K562 (cell line): ENCODE results near the gene HEBP1. TPM values are rescaled to one million over a fixed set of nuclear protein-coding genes. Genes with fewer than 3 reads are reported as not detected.

Experiments
- BCL6 ChIP-seq: fragments of 250-450 bp; sonication (Bioruptor Pico); IDR thresholded peaks from 2 replicates; pipeline ENCODE4 v1.4.0; 2020
- DPF2 ChIP-seq: fragments of 450-650 bp; IDR thresholded peaks from 2 replicates; pipeline ENCODE4 v1.6.1; 2016
- GTF2A2 ChIP-seq: IDR thresholded peaks from 2 replicates; pipeline ENCODE4 v1.6.1; 2016; ENCODE audit warnings: mild to moderate bottlenecking, missing genetic modification characterization, missing compliant biosample characterization
- KDM1A ChIP-seq, 2 experiments: fragments of 450-650 bp; IDR thresholded peaks; 2 replicates each; pipeline ENCODE4 v1.6.1; 2016; ENCODE audit warnings: mild to moderate bottlenecking in 2 of 2
- KLF10 ChIP-seq: fragments of 250-450 bp; sonication (Bioruptor Pico); IDR thresholded peaks from 2 replicates; pipeline ENCODE4 v1.6.1; 2021; ENCODE audit warnings: matching md5 sums
- NCOR1 ChIP-seq: fragments of 450-650 bp; IDR thresholded peaks from 2 replicates; pipeline ENCODE4 v1.6.1; 2016; ENCODE audit warnings: mild to moderate bottlenecking, moderate library complexity
- NFIC ChIP-seq: fragments of 450-650 bp; IDR thresholded peaks from 2 replicates; pipeline ENCODE4 v1.6.1; 2017; ENCODE audit warnings: mild to moderate bottlenecking, inconsistent platforms
- PHB2 ChIP-seq: fragments of 450-650 bp; IDR thresholded peaks from 2 replicates; pipeline ENCODE4 v1.6.1; 2017; ENCODE audit warnings: low read depth
- POLR3G ChIP-seq: IDR thresholded peaks from 2 replicates; pipeline ENCODE4 v1.6.1; 2011; ENCODE audit not compliant: insufficient read length, insufficient replicate concordance; ENCODE audit errors: extremely low read depth
- RBM15 ChIP-seq: fragments of 200-400 bp; formaldehyde crosslinking; IDR thresholded peaks from 2 replicates; pipeline ENCODE4 v1.6.1; 2018; ENCODE audit warnings: mild to moderate bottlenecking, low read length, moderate library complexity; ENCODE audit not compliant: insufficient read depth
- SAP30 ChIP-seq: fragments of 200-600 bp; sonication (generic); IDR thresholded peaks from 2 replicates; pipeline ENCODE4 v1.6.1; 2012; ENCODE audit warnings: borderline replicate concordance, low read depth, mild to moderate bottlenecking, moderate library complexity, low read length, control low read depth, inconsistent platforms; ENCODE audit not compliant: insufficient read depth, poor library complexity, severe bottlenecking
- SMARCA4 ChIP-seq: fragments of 450-650 bp; IDR thresholded peaks from 2 replicates; pipeline ENCODE4 v1.6.1; 2016
- STAG1 ChIP-seq: sonication (generic); formaldehyde crosslinking; IDR thresholded peaks from 2 replicates; pipeline ENCODE4 v1.5.0; 2020; ENCODE audit warnings: missing genetic modification reagents, borderline replicate concordance
- TARDBP ChIP-seq: fragments of 450-650 bp; IDR thresholded peaks from 2 replicates; pipeline ENCODE4 v1.6.1; 2016
- XRCC5 ChIP-seq: fragments of 200-400 bp; formaldehyde crosslinking; IDR thresholded peaks from 2 replicates; pipeline ENCODE4 v1.6.1; 2017; ENCODE audit warnings: low read depth, mild to moderate bottlenecking, low read length
- ZNF146 ChIP-seq: IDR thresholded peaks from one replicate; pipeline ENCODE4 v1.6.1; 2018; ENCODE audit warnings: missing compliant biosample characterization; ENCODE audit not compliant: unreplicated experiment
- ZNF766 ChIP-seq: fragments of 200-800 bp; sonication (Bioruptor generic); conservative IDR thresholded peaks from 2 replicates; pipeline ENCODE4 v1.6.1; 2016; ENCODE audit warnings: missing genetic modification characterization, missing compliant biosample characterization
- polyA plus RNA-seq, 8 experiments: library from polyadenylated mRNA; depleted of rRNA in 4 of 8; stranded (reverse) in 5 of 8; unstranded in 3 of 8; fragments of >200 nt; fragmentation: Nextera tagmentation in 2 of 8; fragmentation: Illumina TruSeq in 1 of 8; extraction: Ambion mirVana in 2 of 8; extraction: Trizol in 1 of 8; gene quantifications; 2 replicates each; pipeline versions ENCODE4 v1.2.1 to v1.2.3, GENCODE V29; 2011 to 2014; ENCODE audit warnings: inconsistent platforms in 1 of 8, missing spikeins in 1 of 8
- total RNA-seq, 7 experiments: library from RNA; depleted of rRNA in 6 of 7; stranded (reverse); fragments of >200 nt in 6 of 7; fragmentation: Illumina TruSeq in 2 of 7; extraction: Trizol in 2 of 7; gene quantifications; 2 replicates each; pipeline versions ENCODE4 v1.2.1 to v1.2.3, GENCODE V29; 2011 to 2021; ENCODE audit warnings: low replicate concordance in 1 of 7
- TF ChIP-seq, protein P1 (sequence below): fragments of 450-650 bp; IDR thresholded peaks from 2 replicates; pipeline ENCODE4 v1.6.1; 2016; ENCODE audit warnings: antibody characterized with exemption
- TF ChIP-seq, protein P2 (sequence below): sonication (generic); formaldehyde crosslinking; IDR thresholded peaks from 2 replicates; pipeline ENCODE4 v1.8.1; 2023; ENCODE audit warnings: missing genetic modification reagents, mild to moderate bottlenecking, borderline replicate concordance
- TF ChIP-seq, protein P3 (sequence below): fragments of 450-650 bp; formaldehyde crosslinking; IDR thresholded peaks from 2 replicates; pipeline ENCODE4 v1.4.0; 2022; ENCODE audit warnings: missing genetic modification characterization

The HEBP1 gene
- total and polyA plus RNA-seq, 9 of the 15 experiments (the other 6 are each of a cell fraction or from before 2014, with no cell fraction given), result 1.1 to 10.1 (median 2.4) TPM

DNA sequence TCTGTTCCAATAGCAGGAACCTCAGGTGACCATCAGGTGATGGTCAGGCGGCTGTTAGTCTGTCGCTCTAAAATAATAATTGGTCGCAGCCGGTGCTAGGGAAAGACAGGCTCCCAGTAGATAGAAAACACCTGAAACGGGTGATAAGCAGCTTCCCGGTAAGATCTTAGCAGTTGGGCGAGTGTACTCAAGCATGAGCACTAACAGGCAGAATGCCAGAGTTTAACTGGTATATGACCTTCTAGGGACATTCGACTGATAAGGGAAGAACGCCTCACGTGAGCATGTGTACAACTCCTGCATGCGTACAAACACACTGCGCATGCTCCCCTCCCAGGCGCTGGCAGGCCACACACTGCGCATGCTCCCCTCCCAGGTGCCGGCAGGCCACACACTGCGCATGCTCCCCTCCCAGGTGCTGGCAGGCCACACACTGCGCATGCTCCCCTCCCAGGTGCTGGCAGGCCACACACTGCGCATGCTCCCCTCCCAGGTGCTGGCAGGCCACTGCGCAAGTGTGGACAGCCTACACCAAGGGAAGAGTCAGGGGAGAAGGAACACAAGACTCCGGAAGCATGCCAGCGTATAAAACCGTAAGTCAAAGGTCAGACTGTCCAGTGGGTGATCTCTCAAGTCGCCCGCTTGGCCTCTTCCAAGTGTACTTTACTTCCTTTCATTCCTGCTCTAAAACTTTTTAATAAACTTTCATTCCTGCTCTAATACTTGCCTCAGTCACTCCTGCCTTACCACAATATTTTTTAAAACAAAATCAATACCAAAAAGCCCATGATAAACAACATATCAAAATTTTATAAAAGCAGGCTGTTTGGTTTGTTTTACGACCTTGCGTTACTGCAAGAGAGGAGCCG, 72.6 kb downstream of the HEBP1 start (continued):
- TF ChIP-seq, protein P1, sequence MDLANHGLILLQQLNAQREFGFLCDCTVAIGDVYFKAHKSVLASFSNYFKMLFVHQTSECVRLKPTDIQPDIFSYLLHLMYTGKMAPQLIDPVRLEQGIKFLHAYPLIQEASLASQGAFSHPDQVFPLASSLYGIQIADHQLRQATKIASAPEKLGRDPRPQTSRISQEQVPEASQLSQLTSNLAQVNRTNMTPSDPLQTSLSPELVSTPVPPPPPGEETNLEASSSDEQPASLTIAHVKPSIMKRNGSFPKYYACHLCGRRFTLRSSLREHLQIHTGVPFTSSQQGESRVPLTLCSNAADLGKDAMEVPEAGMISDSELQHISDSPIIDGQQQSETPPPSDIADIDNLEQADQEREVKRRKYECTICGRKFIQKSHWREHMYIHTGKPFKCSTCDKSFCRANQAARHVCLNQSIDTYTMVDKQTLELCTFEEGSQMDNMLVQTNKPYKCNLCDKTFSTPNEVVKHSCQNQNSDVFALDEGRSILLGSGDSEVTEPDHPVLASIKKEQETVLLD, result peak; percentile 99
- TF ChIP-seq ZNF146 (CRISPR knock-in tag) (no peak), NCOR1 (no peak), NFIC (peak; percentile 85), STAG1 (CRISPR knock-in tag) (no peak), DPF2 (peak; percentile 68), ZNF766 (no peak), GTF2A2 (no peak), SAP30 (no peak), POLR3G (no peak), BCL6 (CRISPR knock-in tag) (no peak), KDM1A (IDR thresholded peaks at IDR 0.05) (peak in 1 of 2 experiments; percentile 75; a peak in 2 of 4 replicates), SMARCA4 (peak; percentile 56), PHB2 (no peak), KLF10 (CRISPR knock-in tag) (no peak), TARDBP (no peak), RBM15 (no peak), XRCC5 (no peak)
- TF ChIP-seq, protein P2, sequence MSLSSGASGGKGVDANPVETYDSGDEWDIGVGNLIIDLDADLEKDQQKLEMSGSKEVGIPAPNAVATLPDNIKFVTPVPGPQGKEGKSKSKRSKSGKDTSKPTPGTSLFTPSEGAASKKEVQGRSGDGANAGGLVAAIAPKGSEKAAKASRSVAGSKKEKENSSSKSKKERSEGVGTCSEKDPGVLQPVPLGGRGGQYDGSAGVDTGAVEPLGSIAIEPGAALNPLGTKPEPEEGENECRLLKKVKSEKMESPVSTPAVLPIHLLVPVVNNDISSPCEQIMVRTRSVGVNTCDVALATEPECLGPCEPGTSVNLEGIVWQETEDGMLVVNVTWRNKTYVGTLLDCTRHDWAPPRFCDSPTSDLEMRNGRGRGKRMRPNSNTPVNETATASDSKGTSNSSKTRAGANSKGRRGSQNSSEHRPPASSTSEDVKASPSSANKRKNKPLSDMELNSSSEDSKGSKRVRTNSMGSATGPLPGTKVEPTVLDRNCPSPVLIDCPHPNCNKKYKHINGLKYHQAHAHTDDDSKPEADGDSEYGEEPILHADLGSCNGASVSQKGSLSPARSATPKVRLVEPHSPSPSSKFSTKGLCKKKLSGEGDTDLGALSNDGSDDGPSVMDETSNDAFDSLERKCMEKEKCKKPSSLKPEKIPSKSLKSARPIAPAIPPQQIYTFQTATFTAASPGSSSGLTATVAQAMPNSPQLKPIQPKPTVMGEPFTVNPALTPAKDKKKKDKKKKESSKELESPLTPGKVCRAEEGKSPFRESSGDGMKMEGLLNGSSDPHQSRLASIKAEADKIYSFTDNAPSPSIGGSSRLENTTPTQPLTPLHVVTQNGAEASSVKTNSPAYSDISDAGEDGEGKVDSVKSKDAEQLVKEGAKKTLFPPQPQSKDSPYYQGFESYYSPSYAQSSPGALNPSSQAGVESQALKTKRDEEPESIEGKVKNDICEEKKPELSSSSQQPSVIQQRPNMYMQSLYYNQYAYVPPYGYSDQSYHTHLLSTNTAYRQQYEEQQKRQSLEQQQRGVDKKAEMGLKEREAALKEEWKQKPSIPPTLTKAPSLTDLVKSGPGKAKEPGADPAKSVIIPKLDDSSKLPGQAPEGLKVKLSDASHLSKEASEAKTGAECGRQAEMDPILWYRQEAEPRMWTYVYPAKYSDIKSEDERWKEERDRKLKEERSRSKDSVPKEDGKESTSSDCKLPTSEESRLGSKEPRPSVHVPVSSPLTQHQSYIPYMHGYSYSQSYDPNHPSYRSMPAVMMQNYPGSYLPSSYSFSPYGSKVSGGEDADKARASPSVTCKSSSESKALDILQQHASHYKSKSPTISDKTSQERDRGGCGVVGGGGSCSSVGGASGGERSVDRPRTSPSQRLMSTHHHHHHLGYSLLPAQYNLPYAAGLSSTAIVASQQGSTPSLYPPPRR (CRISPR knock-in tag), result no peak
- TF ChIP-seq, protein P3, sequence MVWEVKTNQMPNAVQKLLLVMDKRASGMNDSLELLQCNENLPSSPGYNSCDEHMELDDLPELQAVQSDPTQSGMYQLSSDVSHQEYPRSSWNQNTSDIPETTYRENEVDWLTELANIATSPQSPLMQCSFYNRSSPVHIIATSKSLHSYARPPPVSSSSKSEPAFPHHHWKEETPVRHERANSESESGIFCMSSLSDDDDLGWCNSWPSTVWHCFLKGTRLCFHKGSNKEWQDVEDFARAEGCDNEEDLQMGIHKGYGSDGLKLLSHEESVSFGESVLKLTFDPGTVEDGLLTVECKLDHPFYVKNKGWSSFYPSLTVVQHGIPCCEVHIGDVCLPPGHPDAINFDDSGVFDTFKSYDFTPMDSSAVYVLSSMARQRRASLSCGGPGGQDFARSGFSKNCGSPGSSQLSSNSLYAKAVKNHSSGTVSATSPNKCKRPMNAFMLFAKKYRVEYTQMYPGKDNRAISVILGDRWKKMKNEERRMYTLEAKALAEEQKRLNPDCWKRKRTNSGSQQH (CRISPR knock-in tag), result no peak
